HTERT RPE-1 (cell line): ENCODE measurements around the gene RPS14.
"Not testable (repeated sequence)": the region's sequence is repeated elsewhere in the genome, so short reads cannot be mapped to it uniquely, and the experiment has no call there.

Experiments used
- in situ Hi-C: fragments of 300-500 bp; cut with MboI; formaldehyde crosslinking; loops from 4 replicates; pipeline ENCODE4 v1.14.3; 2020; ENCODE audit warnings: low sequenced_read_pairs

Gene RPS14

GRCh38 chr5:150446583-150446982 is 3.0 kb downstream of the RPS14 start:
- in situ Hi-C loops = no loop called here

- in situ Hi-C loops = no loop called here
Observed at GRCh38 chr5:150446088-150446487, 3.5 kb downstream of the RPS14 start.

GRCh38 chr5:150444770-150445169 is 4.8 kb downstream of the RPS14 start:
- in situ Hi-C loops = no loop called here

- in situ Hi-C loops = no loop called here
Observed at GRCh38 chr5:150443242-150444075, 6.1 kb downstream of the RPS14 start.

- in situ Hi-C loops = no loop called here
Observed at GRCh38 chr5:150442699-150443080, 6.8 kb downstream of the RPS14 start.

GRCh38 chr5:150441813-150442698 is 7.5 kb downstream of the RPS14 start:
- in situ Hi-C loops = no loop called here

- in situ Hi-C loops = no loop called here
Observed at GRCh38 chr5:150440948-150441812, 8.4 kb downstream of the RPS14 start.

- in situ Hi-C loops = no loop called here
Observed at GRCh38 chr5:150438873-150439546, 10.5 kb downstream of the RPS14 start.

GRCh38 chr5:150436141-150436680 is 13.3 kb downstream of the RPS14 start:
- in situ Hi-C loops = no loop called here

GRCh38 chr5:150434464-150434863 is 15.1 kb downstream of the RPS14 start:
- in situ Hi-C loops = no loop called here

- in situ Hi-C loops = no loop called here
Observed at GRCh38 chr5:150431574-150431973, 18.0 kb downstream of the RPS14 start.

GRCh38 chr5:150431048-150431447 is 18.5 kb downstream of the RPS14 start:
- in situ Hi-C loops = no loop called here

GRCh38 chr5:150429410-150429873 is 20.1 kb downstream of the RPS14 start:
- in situ Hi-C loops = no loop called here

- in situ Hi-C loops = no loop called here
Observed at GRCh38 chr5:150428978-150429377, 20.6 kb downstream of the RPS14 start.

- in situ Hi-C loops = no loop called here
Observed at GRCh38 chr5:150428106-150428876, 21.2 kb downstream of the RPS14 start.

- in situ Hi-C loops = not testable (repeated sequence)
Observed at GRCh38 chr5:150426165-150426564, 23.4 kb downstream of the RPS14 start.

- in situ Hi-C loops = no loop called here
Observed at GRCh38 chr5:150422758-150423157, 26.8 kb downstream of the RPS14 start.

GRCh38 chr5:150422075-150422474 is 27.5 kb downstream of the RPS14 start:
- in situ Hi-C loops = no loop called here

- in situ Hi-C loops = no loop called here
Observed at GRCh38 chr5:150419630-150420270, 29.8 kb downstream of the RPS14 start.
